IMR-90 (cell line): ENCODE measurements around the gene CLEC4G. TPM values are rescaled to one million over a fixed set of nuclear protein-coding genes. Genes with fewer than 3 reads are reported as not detected.

Experiments used
- ATAC-seq: fragments of 200-7000 bp; cut with Tn5 transposase; 2 replicates; pipeline ENCODE4 v1.9.1; 2020; ENCODE audit warnings: low read depth, mild to moderate bottlenecking, moderate library complexity
- BruUV-seq: library from RNA; stranded (reverse); fragments of 400-500 nt; replicated peaks from 2 replicates; lab custom pipeline; 2021; lab: Mats Ljungman, UMichigan
- CTCF ChIA-PET: fragments of 300-600 bp; formaldehyde crosslinking; extraction: SDS; loops from one replicate; lab custom pipeline; 2021; ENCODE audit warnings: antibody characterized with exemption; lab: Yijun Ruan, JAX
- POLR2A ChIA-PET: fragments of 300-600 bp; sonication (Branson Sonifier 250); formaldehyde crosslinking; loops from one replicate; lab custom pipeline; 2022; ENCODE audit warnings: antibody characterized with exemption; ENCODE audit not compliant: unreplicated experiment; lab: Charles Lee
- DNase-seq: peaks from one replicate; pipeline ENCODE4 v3.0.0; 2013
- H2AFZ ChIP-seq: replicated peaks from 2 replicates; pipeline ENCODE3; 2013; ENCODE audit warnings: low read length, mild to moderate bottlenecking; ENCODE audit not compliant: poor library complexity
- H2AK5ac ChIP-seq: 2 replicates; pipeline ENCODE4 v1.6.1; 2013; ENCODE audit warnings: low read depth, low read length, inconsistent platforms
- H2AK9ac ChIP-seq: replicated peaks from 2 replicates; pipeline ENCODE3; 2013; ENCODE audit warnings: mild to moderate bottlenecking, low read depth, low read length, moderate library complexity; ENCODE audit not compliant: poor library complexity
- H2BK120ac ChIP-seq: 2 replicates; pipeline ENCODE4 v1.6.1; 2013; ENCODE audit warnings: low read depth, low read length, inconsistent platforms
- H2BK15ac ChIP-seq: 3 replicates; pipeline ENCODE4 v1.6.1; 2013; ENCODE audit warnings: low read depth, low read length, inconsistent platforms
- H2BK20ac ChIP-seq: 2 replicates; pipeline ENCODE4 v1.6.1; 2013; ENCODE audit warnings: low read depth, mild to moderate bottlenecking, inconsistent platforms, low read length, moderate library complexity
- H2BK5ac ChIP-seq: 2 replicates; pipeline ENCODE4 v1.6.1; 2013; ENCODE audit warnings: mild to moderate bottlenecking, low read depth, low read length, inconsistent platforms; ENCODE audit not compliant: poor library complexity, severe bottlenecking
- H3K14ac ChIP-seq: replicated peaks from 2 replicates; pipeline ENCODE4 v1.6.1; 2013; ENCODE audit warnings: low read depth, low read length, inconsistent platforms
- H3K18ac ChIP-seq: 2 replicates; pipeline ENCODE4 v1.6.1; 2013; ENCODE audit warnings: low read depth, low read length, control low read depth
- H3K23ac ChIP-seq: 2 replicates; pipeline ENCODE4 v1.6.1; 2013; ENCODE audit warnings: low read depth, low read length, inconsistent platforms
- H3K27ac ChIP-seq: 2 replicates; pipeline ENCODE4 v1.5.1; 2013; ENCODE audit warnings: mild to moderate bottlenecking, control low read depth, low read length; ENCODE audit not compliant: insufficient read depth
- H3K27me3 ChIP-seq: 2 replicates; pipeline ENCODE4 v1.6.1; 2013; ENCODE audit warnings: low read length; ENCODE audit not compliant: control insufficient read depth, insufficient read depth
- H3K36me3 ChIP-seq: 2 replicates; pipeline ENCODE4 v1.6.1; 2013; ENCODE audit warnings: low read length, mixed read lengths; ENCODE audit not compliant: control insufficient read depth, insufficient read depth
- H3K4ac ChIP-seq: 2 replicates; pipeline ENCODE4 v1.6.1; 2013; ENCODE audit warnings: low read depth, low read length, inconsistent platforms
- H3K4me1 ChIP-seq: 2 replicates; pipeline ENCODE4 v1.6.1; 2013; ENCODE audit warnings: low read length, mixed read lengths; ENCODE audit not compliant: control insufficient read depth, insufficient read depth
- H3K4me2 ChIP-seq: 2 replicates; pipeline ENCODE4 v1.6.1; 2013; ENCODE audit warnings: low read depth, mild to moderate bottlenecking, control low read depth, low read length, moderate library complexity
- H3K4me3 ChIP-seq: 2 replicates; pipeline ENCODE4 v1.5.1; 2013; ENCODE audit warnings: low read depth, mild to moderate bottlenecking, control low read depth, low read length, moderate library complexity; ENCODE audit not compliant: insufficient read depth
- H3K56ac ChIP-seq: 2 replicates; pipeline ENCODE4 v1.6.1; 2013; ENCODE audit warnings: low read length, inconsistent platforms; ENCODE audit not compliant: insufficient read depth; ENCODE audit errors: extremely low read depth
- H3K79me1 ChIP-seq, 2 experiments: 2 replicates each; pipeline ENCODE4 v1.6.1; 2013; ENCODE audit warnings: low read length in 2 of 2, inconsistent platforms in 1 of 2, low read depth in 1 of 2
- H3K9ac ChIP-seq: 2 replicates; pipeline ENCODE4 v1.6.1; 2013; ENCODE audit warnings: low read depth, low read length, control low read depth
- H3K9me1 ChIP-seq: 2 replicates; pipeline ENCODE4 v1.6.1; 2013; ENCODE audit warnings: low read length, inconsistent platforms; ENCODE audit not compliant: insufficient read depth
- H3K9me3 ChIP-seq: 2 replicates; pipeline ENCODE4 v1.6.1; 2013; ENCODE audit warnings: low read length; ENCODE audit not compliant: control insufficient read depth, insufficient read depth
- H4K20me1 ChIP-seq: 2 replicates; pipeline ENCODE4 v1.6.1; 2013; ENCODE audit warnings: low read length, inconsistent platforms; ENCODE audit not compliant: insufficient read depth
- H4K5ac ChIP-seq: 2 replicates; pipeline ENCODE4 v1.6.1; 2013; ENCODE audit warnings: mild to moderate bottlenecking, low read depth, low read length, control low read depth
- H4K8ac ChIP-seq, 2 experiments: 2 replicates each; pipeline ENCODE4 v1.6.1; 2013; ENCODE audit warnings: low read depth in 2 of 2, low read length in 2 of 2, control low read depth in 1 of 2, inconsistent platforms in 1 of 2
- H4K91ac ChIP-seq: 2 replicates; pipeline ENCODE4 v1.6.1; 2013; ENCODE audit warnings: low read depth, low read length, inconsistent platforms; ENCODE audit not compliant: insufficient read depth
- BHLHE40 ChIP-seq: fragments of 150-350 bp; IDR thresholded peaks from 2 replicates; pipeline ENCODE4 v1.6.1; 2016; ENCODE audit warnings: mild to moderate bottlenecking, low read depth, low read length
- CHD1 ChIP-seq: IDR thresholded peaks from 2 replicates; pipeline ENCODE4 v1.6.1; 2012; ENCODE audit warnings: low read depth, low read length, improper control_type of control experiment
- CTCF ChIP-seq: conservative IDR thresholded peaks from 2 replicates; pipeline ENCODE4 v1.5.1; 2012; ENCODE audit warnings: mild to moderate bottlenecking, low read depth, low read length, improper control_type of control experiment
- ELK1 ChIP-seq: fragments of 150-350 bp; IDR thresholded peaks from 2 replicates; pipeline ENCODE4 v1.6.1; 2016; ENCODE audit warnings: low read depth, mild to moderate bottlenecking, low read length, moderate library complexity, borderline replicate concordance
- FOS ChIP-seq: fragments of 150-350 bp; IDR thresholded peaks from 2 replicates; pipeline ENCODE4 v1.6.1; 2016; ENCODE audit warnings: low read depth, low read length
- MAFK ChIP-seq: IDR thresholded peaks from 2 replicates; pipeline ENCODE4 v1.6.1; 2012; ENCODE audit warnings: low read depth, low read length, improper control_type of control experiment
- MAZ ChIP-seq: IDR thresholded peaks from 2 replicates; pipeline ENCODE4 v1.6.1; 2012; ENCODE audit warnings: low read depth, mild to moderate bottlenecking, low read length, improper control_type of control experiment, moderate library complexity, borderline replicate concordance
- MXI1 ChIP-seq: IDR thresholded peaks from 2 replicates; pipeline ENCODE4 v1.6.1; 2012; ENCODE audit warnings: low read depth, mild to moderate bottlenecking, low read length, moderate library complexity, borderline replicate concordance
- NFE2L2 ChIP-seq: fragments of 150-350 bp; IDR thresholded peaks from 2 replicates; pipeline ENCODE4 v1.6.1; 2016; ENCODE audit warnings: low read depth, mild to moderate bottlenecking, low read length
- POLR2A ChIP-seq: IDR thresholded peaks from 2 replicates; pipeline ENCODE4 v1.6.1; 2012; ENCODE audit warnings: mild to moderate bottlenecking, low read depth, low read length
- RAD21 ChIP-seq: IDR thresholded peaks from 2 replicates; pipeline ENCODE4 v1.6.1; 2012; ENCODE audit warnings: low read length, improper control_type of control experiment
- RCOR1 ChIP-seq: IDR thresholded peaks from 2 replicates; pipeline ENCODE4 v1.6.1; 2012; ENCODE audit warnings: mild to moderate bottlenecking, low read length, improper control_type of control experiment; ENCODE audit not compliant: insufficient replicate concordance
- RFX5 ChIP-seq: IDR thresholded peaks from 2 replicates; pipeline ENCODE4 v1.8.0; 2012; ENCODE audit warnings: low read depth, mild to moderate bottlenecking, low read length, moderate library complexity
- SMC3 ChIP-seq: fragments of 150-350 bp; IDR thresholded peaks from 2 replicates; pipeline ENCODE4 v1.6.1; 2016; ENCODE audit warnings: low read depth, mild to moderate bottlenecking, antibody characterized with exemption, low read length, moderate library complexity
- USF2 ChIP-seq: fragments of 150-350 bp; IDR thresholded peaks from 2 replicates; pipeline ENCODE4 v1.6.1; 2017; ENCODE audit warnings: mild to moderate bottlenecking, antibody characterized with exemption, low read length, low read depth
- WGBS, 2 experiments: methylation state at CpG; one replicate each; pipeline versions ENCODE4 v1.1.5 to v1.1.7; 2013; ENCODE audit warnings: missing lambda C conversion rate in 2 of 2; ENCODE audit not compliant: insufficient read length in 1 of 2; ENCODE audit errors: extremely low coverage in 2 of 2; 5-methylcytosine and 5-hydroxymethylcytosine counted together
- dilution Hi-C: fragments of 300-500 bp; cut with HindIII; formaldehyde crosslinking; loops from one replicate; pipeline ENCODE4 v1.14.3; 2018; ENCODE audit warnings: low sequenced_read_pairs; ENCODE audit not compliant: unreplicated experiment
- in situ Hi-C: fragments of 300-500 bp; cut with MboI; formaldehyde crosslinking; loops from 3 replicates; pipeline ENCODE4 v1.14.3; 2019; ENCODE audit warnings: low sequenced_read_pairs, inconsistent platforms, mixed read lengths
- intact Hi-C: fragments of 100-400 bp; cut with micrococcal nuclease; formaldehyde crosslinking; loops from 2 replicates; pipeline ENCODE4 v1.10.0; 2022
- polyA plus RNA-seq, 3 experiments: library from polyadenylated mRNA; depleted of rRNA; stranded (reverse); fragments of >200 nt; gene quantifications; 2 replicates each; pipeline ENCODE4 v1.2.3, GENCODE V29; 2012; ENCODE audit warnings: low replicate concordance in 1 of 3
- total RNA-seq: library from RNA; depleted of rRNA; stranded (reverse); fragments of >200 nt; gene quantifications from 2 replicates; pipeline ENCODE4 v1.2.3, GENCODE V29; 2012

CLEC4G gene
- total and polyA plus RNA-seq, 2 of the 4 experiments (the other 2 are of a cell fraction), result not detected

GRCh38 chr19:7730286-7731217 lies 1.4 kb downstream of the CLEC4G start:
- ATAC-seq, result no peak
- no peak for TF ChIP-seq MXI1
- no peak for TF ChIP-seq SMC3
- TF ChIP-seq MAFK, result no peak
- TF ChIP-seq RAD21, result no peak
- no peak for TF ChIP-seq FOS
- TF ChIP-seq MAZ, result no peak
- no peak for TF ChIP-seq ELK1
- no peak for TF ChIP-seq RCOR1
- no peak for TF ChIP-seq POLR2A
- TF ChIP-seq NFE2L2, result no peak
- TF ChIP-seq CHD1, result no peak
- TF ChIP-seq BHLHE40, result no peak
- TF ChIP-seq USF2, result no peak
- no peak for TF ChIP-seq CTCF
- TF ChIP-seq RFX5, result no peak

More at GRCh38 chr19:7730286-7731217, 1.4 kb downstream of the CLEC4G start:
- Histone ChIP-seq H3K4me1 (no peaks in the 10 kb centered on the region), H2BK15ac (no peak overlapping the region), H3K27me3 (peaks cover 44% of the 10 kb centered on the region), H4K5ac (no peak overlapping the region), H3K27ac (no peak overlapping the region), H2BK120ac (no peak overlapping the region), H3K36me3 (no peaks in the 10 kb centered on the region), H3K9me3 (no peaks in the 10 kb centered on the region), H4K91ac (no peak overlapping the region), H3K9ac (no peak overlapping the region), H3K23ac (no peak overlapping the region), H3K18ac (no peak overlapping the region), H2AK5ac (no peak overlapping the region), H3K4me2 (no peak overlapping the region), H3K4ac (no peak overlapping the region), H3K56ac (no peak overlapping the region), H2AK9ac (no peak overlapping the region), H3K14ac (no peak overlapping the region), H2BK5ac (no peak overlapping the region), H2BK20ac (no peak overlapping the region), H3K9me1 (no peaks in the 10 kb centered on the region), H3K4me3 (no peak overlapping the region), H4K20me1 (no peaks in the 10 kb centered on the region), H4K8ac (no peak overlapping the region), H3K79me1 (no peaks in the 10 kb centered on the region), H2AFZ (no peak overlapping the region)
- in situ Hi-C loops, result no loop called here
- intact Hi-C loops, result no loop called here
- WGBS, 2 experiments, result 3% methylated on average over 26 of the region's 78 CpGs; no CpG with 5 or more reads in 1 of the 2 experiments
- CTCF ChIA-PET, result no interaction called here
- BruUV-seq, result no TSS peak
- no peak for DNase-seq
- dilution Hi-C loops, result no loop called here
- POLR2A ChIA-PET, result no interaction called here
